RWPE1 (cell line): Measurements from ENCODE around the gene AQP3.
A peak's percentile ranks its signal among the peaks of the same experiment; 100 is the strongest.
"Not testable (repeated sequence)": the region's sequence is repeated elsewhere in the genome, so short reads cannot be mapped to it uniquely, and the experiment has no call there.

Source experiments
- CTCF ChIA-PET: fragments of 350-600 bp; sonication (Branson Sonifier 250); formaldehyde crosslinking; extraction: SDS; loops from one replicate; lab custom pipeline; 2021; lab: Yijun Ruan, JAX
- POLR2A ChIA-PET: fragments of 400-600 bp; formaldehyde crosslinking; extraction: SDS; loops from one replicate; lab custom pipeline; 2020; ENCODE audit warnings: antibody characterized with exemption; ENCODE audit not compliant: low non-redundant PET; lab: Yijun Ruan, JAX
- DNase-seq: peaks from one replicate; pipeline ENCODE4 v3.0.0; 2012; ENCODE audit warnings: low spot score
- H3K27ac ChIP-seq: fragments of 450-650 bp; 2 replicates; pipeline ENCODE4 v1.5.1; 2017
- TF ChIP-seq, protein P1 (sequence below): fragments of 450-650 bp; conservative IDR thresholded peaks from 2 replicates; pipeline ENCODE4 v1.5.1; 2017; ENCODE audit warnings: low read depth, mild to moderate bottlenecking

The AQP3 gene

DNA sequence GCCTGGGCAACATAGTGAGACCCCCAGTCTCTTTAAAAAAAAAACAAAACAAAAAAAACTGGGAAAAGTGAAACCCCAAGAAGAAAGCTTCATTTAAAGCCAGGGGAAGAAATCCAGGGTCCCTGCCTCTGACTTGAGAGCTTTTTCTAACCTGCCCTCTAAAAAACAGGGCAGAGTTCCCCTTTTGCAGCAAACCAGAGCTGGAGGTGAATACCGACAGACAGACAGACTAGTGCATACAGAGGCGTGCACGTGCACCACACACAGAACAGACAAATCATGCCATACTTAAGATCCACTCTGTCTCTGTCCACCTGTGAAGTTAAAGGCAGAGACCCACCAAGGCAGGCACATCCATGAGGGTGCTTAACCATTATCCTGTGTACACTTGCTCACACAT is 11.7 kb upstream of the AQP3 start:
- TF ChIP-seq, protein P1, sequence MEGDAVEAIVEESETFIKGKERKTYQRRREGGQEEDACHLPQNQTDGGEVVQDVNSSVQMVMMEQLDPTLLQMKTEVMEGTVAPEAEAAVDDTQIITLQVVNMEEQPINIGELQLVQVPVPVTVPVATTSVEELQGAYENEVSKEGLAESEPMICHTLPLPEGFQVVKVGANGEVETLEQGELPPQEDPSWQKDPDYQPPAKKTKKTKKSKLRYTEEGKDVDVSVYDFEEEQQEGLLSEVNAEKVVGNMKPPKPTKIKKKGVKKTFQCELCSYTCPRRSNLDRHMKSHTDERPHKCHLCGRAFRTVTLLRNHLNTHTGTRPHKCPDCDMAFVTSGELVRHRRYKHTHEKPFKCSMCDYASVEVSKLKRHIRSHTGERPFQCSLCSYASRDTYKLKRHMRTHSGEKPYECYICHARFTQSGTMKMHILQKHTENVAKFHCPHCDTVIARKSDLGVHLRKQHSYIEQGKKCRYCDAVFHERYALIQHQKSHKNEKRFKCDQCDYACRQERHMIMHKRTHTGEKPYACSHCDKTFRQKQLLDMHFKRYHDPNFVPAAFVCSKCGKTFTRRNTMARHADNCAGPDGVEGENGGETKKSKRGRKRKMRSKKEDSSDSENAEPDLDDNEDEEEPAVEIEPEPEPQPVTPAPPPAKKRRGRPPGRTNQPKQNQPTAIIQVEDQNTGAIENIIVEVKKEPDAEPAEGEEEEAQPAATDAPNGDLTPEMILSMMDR, result no peak
- peak overlapping the region; percentile 70 for H3K27ac ChIP-seq
- ChIA-PET POLR2A (no interaction called here), CTCF (interaction anchor here (0.6 kb wide), 1 partner anchor 503 kb away, joined by 3 read pairs; no protein-coding TSS in a partner anchor)
- DNase-seq, result no peak

DNA sequence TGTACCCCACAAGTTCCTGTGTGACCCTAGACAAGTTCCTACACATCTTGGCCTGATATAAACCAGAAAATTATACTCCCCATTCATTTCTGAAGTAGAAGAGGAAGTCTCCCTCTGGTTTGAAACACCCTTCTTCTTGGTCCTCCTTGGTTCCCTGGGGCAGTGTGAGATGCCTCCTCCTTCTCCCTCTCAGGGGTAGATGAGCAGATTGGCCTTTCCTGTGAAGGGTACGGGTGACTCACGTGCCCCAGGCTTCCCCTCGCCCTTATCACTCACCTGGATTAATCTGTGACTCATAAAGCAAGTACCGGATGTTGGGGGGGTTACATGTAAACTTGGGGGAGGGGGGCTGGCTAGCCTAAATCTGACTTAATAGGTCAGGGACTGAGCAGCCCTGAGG is 11.1 kb upstream of the AQP3 start:
- POLR2A ChIA-PET, result no interaction called here
- peak overlapping the region; percentile 70 for H3K27ac ChIP-seq
- CTCF ChIA-PET, result no interaction called here
- TF ChIP-seq, protein P1, result no peak
- peak; percentile 98 for DNase-seq

DNA sequence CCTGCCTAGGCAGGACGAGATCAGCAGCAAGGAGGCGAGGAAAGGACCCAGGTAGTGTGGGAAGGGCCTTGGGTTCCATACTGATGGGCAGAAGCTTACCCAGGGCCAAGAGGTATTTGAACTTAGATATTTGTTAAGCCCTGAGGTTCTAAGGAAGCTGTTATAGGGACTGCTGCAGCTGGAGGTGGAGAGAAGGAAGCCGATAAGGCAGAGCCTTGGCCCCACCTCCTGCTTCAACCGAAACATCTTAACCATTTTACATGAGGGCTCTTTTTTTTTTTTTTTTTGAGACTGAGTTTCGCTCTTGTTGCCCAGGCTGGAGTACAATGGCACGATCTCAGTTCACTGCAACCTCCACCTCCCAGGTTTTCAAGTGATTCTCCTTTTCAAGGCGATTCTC is 8.6 kb upstream of the AQP3 start:
- no peak for DNase-seq
- H3K27ac ChIP-seq, result peak overlapping the region; percentile 70
- ChIA-PET CTCF (no interaction called here), POLR2A (no interaction called here)
- TF ChIP-seq, protein P1, result no peak

DNA sequence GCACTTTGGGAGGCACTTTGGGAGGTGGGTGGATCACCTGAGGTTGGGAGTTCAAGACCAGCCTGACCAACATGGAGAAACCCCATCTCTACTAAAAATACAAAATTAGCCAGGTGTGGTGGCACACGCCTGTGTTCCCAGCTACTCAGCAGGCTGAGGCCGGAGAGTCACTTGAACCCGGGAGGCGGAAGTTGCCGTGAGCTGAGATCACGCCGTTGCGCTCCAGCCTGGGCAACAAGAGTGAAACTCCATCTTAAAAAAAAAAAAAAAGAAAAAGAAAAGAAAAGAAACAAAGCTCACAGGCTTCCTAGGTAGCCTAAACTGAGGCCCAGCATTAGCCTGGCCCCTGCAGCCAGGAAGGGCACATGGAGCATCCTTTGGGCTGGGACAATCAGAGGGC is 8.1 kb upstream of the AQP3 start:
- CTCF ChIA-PET, DNase-seq, POLR2A ChIA-PET: not testable (repeated sequence)
- H3K27ac ChIP-seq, result peak overlapping the region; percentile 13

DNA sequence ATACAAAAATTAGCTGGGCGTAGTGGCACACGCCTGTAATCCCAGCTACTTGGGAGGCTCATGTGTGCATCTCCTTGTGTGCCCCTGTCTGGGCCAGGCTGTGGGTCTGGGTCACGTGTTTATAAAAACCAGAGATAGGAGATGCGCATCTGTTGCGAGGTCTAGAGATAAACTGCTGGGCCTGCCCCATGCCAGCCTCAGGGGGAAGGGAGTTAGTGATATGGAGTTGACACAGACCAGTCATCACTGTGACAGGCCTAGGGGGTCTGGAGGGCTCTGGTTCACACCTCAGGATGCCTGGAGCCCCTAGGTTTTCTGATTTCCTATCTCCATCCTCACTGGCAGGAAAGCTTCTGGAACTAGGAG is 7.3 kb upstream of the AQP3 start:
- H3K27ac ChIP-seq, result peak overlapping the region; percentile 76
- DNase-seq, POLR2A ChIA-PET: not testable (repeated sequence)
- CTCF ChIA-PET, result interaction anchor here (1.1 to 1.3 kb wide), 2 partner anchors 10 to 229 kb away, joined by 3 to 5 read pairs; no protein-coding TSS in a partner anchor

DNA sequence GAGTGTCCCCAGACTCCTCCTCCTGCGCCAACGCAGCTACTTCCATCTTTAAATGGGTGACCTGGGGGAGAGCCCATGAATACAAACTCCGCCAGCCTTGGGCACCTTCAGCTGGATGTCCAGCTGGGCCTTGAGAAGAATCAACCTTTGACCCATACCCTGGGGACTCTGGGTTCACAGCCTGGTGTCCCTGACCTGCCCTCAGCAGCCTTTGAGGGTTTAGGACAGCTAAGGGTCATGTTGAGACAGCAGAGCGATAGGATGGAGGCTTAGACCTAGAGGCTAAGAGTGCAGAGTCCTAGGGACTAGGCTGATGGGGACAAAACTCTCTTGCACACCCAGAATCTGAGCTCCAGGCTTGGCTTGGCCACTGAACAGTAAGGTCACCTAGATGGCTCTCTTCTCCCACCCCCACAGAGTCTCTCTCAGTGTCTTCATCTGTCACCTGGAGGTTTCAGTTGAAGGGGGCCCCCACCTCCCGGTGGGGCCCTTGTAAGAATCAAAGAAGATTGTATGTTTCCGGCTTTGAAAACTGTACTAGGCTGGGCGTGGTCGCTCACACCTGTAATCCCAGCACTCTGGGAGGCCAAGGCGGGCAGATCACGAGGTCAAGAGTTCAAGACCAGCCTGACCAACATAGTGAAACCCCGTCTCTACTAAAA is 6.7 kb upstream of the AQP3 start:
- ChIA-PET POLR2A (no interaction called here), CTCF (interaction anchor here (0.9 to 2.0 kb wide), 6 partner anchors 10 to 228 kb away, joined by 3 to 6 read pairs (median 4); partner anchors contain the start of genes AQP7 and NOL6)
- no peak for DNase-seq
- peak overlapping the region; percentile 76 for H3K27ac ChIP-seq
- TF ChIP-seq, protein P1, result no peak

DNA sequence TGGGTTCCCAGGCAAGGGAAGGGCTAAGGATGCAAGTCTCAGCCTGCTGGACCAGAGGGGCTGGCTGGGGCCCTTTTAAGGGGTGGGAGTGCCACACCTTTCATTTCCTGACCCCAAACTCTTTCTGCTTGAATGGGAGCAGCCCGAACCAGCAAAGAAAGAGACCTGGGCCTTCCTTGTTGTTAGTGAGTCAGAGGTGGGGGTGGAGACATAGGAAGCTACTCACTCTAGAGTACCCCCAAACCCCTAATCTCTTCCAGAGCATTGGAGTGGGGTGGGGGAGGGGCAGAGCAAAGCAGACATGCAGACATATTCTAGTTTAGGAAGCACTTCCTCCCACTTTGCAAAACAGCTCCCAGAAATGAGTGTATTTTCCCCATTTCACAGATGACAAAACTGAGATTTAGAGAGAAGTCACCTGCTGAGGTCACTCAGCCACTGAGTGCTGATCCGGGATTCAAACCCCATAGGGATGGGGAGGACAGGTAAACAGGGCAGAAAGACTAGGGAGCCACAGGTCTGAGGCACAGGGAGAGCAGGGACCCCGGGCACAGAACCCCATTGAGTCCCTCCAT is 6.0 kb upstream of the AQP3 start:
- peak overlapping the region; percentile 76 for H3K27ac ChIP-seq
- TF ChIP-seq, protein P1, result no peak
- POLR2A ChIA-PET, result no interaction called here
- DNase-seq, result no peak
- CTCF ChIA-PET, result interaction anchor here (0.6 to 2.7 kb wide), 17 partner anchors 8 to 801 kb away, joined by 3 to 15 read pairs (median 4); partner anchors contain the start of genes AQP7 and NOL6
